VCaP (cell line): ENCODE results near the gene CDC27.

Experiments
- H3K27ac ChIP-seq: fragments of 450-650 bp; 2 replicates; pipeline ENCODE4 v1.5.1; 2017
- TF ChIP-seq, protein P1 (sequence below): fragments of 450-650 bp; conservative IDR thresholded peaks from 2 replicates; pipeline ENCODE4 v1.5.1; 2017; ENCODE audit warnings: mild to moderate bottlenecking, moderate library complexity

CDC27 gene

DNA sequence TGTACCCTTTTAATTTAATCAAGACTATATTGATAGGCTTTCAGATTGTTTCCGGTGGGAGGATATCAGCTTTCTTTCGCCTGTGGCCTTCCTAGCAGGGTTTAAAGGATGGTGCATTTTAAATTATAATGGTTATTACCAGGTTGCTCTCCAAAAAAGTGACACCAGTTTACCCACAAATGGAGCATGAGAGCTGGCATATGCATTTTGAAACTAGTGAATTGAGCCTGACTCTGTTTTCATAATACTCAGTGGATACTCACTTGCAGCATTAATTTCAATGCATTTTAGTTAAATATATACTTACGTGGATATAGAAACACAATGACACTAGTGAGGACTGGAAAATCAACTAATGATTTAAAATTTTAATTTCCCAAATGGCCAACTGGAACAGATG, 25.8 kb upstream of the CDC27 start:
- H3K27ac ChIP-seq, result no peak overlapping the region
- TF ChIP-seq, protein P1, sequence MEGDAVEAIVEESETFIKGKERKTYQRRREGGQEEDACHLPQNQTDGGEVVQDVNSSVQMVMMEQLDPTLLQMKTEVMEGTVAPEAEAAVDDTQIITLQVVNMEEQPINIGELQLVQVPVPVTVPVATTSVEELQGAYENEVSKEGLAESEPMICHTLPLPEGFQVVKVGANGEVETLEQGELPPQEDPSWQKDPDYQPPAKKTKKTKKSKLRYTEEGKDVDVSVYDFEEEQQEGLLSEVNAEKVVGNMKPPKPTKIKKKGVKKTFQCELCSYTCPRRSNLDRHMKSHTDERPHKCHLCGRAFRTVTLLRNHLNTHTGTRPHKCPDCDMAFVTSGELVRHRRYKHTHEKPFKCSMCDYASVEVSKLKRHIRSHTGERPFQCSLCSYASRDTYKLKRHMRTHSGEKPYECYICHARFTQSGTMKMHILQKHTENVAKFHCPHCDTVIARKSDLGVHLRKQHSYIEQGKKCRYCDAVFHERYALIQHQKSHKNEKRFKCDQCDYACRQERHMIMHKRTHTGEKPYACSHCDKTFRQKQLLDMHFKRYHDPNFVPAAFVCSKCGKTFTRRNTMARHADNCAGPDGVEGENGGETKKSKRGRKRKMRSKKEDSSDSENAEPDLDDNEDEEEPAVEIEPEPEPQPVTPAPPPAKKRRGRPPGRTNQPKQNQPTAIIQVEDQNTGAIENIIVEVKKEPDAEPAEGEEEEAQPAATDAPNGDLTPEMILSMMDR, result no peak

GRCh38 chr17:47213540-47213939, 24.4 kb upstream of the CDC27 start:
- no peak overlapping the region for H3K27ac ChIP-seq
- TF ChIP-seq, protein P1, result no peak

DNA sequence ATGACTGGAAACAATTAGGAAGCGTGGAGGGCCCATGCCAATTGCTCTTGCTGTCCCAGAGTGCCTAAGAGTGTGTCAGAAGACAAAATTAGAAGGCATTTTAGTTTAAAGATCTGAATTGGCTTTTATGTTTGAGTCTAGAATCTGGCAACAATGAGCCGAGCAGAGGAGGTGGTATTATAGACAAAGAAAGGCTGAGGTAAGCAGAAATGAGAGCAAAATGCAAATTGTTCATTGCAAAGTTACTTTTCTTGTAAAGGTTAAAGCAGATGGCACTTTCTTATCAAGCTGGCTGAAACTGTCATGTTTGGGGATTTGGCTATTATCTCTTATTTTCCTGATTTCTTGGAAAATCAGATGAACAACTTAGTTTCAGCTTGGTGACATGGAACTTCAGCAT, 23.4 kb upstream of the CDC27 start:
- TF ChIP-seq, protein P1, result no peak
- no peak overlapping the region for H3K27ac ChIP-seq

DNA sequence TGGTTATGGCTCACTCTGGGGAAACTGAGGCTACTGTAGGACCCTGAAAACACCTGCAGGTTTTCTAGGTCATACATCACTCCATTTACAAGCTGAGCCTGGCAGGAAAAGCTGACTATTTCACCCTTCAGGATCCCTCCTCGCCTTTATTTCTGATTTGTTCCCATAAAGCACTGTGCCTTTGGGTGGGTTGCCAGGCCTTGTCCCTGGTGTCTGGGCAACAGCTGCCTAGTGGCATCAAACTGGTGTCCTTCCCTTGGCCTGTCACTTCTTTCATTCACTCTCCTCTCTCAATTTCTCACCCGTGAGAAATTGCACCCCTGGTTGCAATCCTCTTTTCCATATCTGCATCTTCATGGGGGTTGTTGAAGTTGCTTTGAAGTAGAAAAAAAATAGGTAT, 21.7 kb upstream of the CDC27 start:
- TF ChIP-seq, protein P1, result no peak
- H3K27ac ChIP-seq, result no peak overlapping the region

DNA sequence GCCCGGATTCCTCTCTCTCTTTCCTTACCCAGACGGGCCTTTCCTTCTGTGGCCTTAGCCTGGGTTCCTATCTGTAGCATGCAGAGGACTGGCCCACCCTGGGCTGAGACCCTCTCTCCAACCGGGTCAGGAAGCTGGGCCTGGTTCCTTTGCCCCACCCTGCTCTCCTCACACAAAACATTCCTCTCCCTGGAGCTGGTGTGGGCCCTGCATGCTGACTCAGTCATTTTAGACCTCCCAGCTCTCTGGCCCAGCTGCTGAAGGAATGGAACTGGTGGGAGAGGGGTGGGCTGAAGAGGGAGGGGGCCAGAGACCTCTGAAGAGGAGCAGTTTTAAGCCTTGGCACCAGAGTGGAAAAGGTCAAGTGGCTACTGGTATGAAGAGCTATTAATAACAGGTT, 21.0 kb upstream of the CDC27 start:
- TF ChIP-seq, protein P1, result no peak
- H3K27ac ChIP-seq, result no peak overlapping the region

GRCh38 chr17:47209499-47209898, 20.4 kb upstream of the CDC27 start:
- H3K27ac ChIP-seq, result no peak overlapping the region
- TF ChIP-seq, protein P1, result no peak

DNA sequence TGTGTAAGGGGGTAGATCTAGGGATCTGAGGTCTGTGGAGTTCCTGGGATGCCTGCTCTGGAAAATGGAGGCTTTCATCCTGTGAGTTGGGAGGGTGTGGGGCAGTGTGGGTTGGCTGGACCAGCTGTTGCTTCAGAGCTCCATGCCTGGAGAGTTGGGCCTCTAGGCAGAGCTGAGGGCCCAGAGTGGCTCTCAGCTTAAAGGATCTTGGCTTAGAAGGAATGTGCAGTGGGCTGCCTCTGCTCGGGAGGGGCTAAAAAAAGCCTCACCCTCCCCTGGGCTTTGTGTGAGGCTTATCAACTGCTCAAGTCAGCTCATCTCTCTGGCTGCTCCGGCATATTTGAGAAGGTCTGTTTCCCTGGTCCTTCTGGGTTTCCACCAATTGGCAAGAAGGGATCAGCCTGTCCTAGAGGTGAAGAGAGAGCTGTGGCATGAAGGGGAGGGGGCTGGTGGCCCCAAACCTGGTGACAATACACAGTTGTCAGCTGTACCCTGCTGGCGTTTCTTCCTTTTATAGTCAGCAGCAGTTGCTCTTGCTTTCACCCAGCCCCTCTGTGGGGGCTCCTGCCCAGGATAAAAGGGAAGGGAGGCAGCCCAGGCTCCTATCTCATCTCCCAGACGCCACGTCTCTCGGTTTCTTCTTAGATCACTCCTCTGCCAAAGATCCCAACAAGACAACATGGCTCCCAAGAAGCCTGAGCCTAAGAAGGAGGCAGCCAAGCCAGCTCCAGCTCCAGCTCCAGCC, 19.8 kb upstream of the CDC27 start, which contains the start of gene MYL4:
Gene MYL4, plus strand, starts transcription at position 605 of the 745 bp plus-strand sequence. Its CDS starts 75 bp downstream, at position 680.
- H3K27ac ChIP-seq, result no peak within 1 kb of the TSS
- TF ChIP-seq, protein P1, result no peak
